Neural cell (in vitro differentiated cells): Measurements from ENCODE around the gene TGM4. TPM values are rescaled to one million over a fixed set of nuclear protein-coding genes. Genes with fewer than 3 reads are reported as not detected.
"Not testable (repeated sequence)": the region's sequence is repeated elsewhere in the genome, so short reads cannot be mapped to it uniquely, and the experiment has no call there.

Experiments
- H2AFZ ChIP-seq: fragments of 200-600, 300-800 bp; sonication (generic), shearing (Covaris generic); 2 replicates; pipeline ENCODE4 v1.6.0; 2014; ENCODE audit warnings: low read depth, mild to moderate bottlenecking, antibody characterized with exemption, low read length, moderate library complexity
- H3F3A ChIP-seq: fragments of 200-600 bp; shearing (Covaris generic); 2 replicates; pipeline ENCODE4 v1.6.1; 2016; ENCODE audit warnings: mild to moderate bottlenecking, moderate library complexity, mixed read lengths, antibody characterized with exemption, low read length; ENCODE audit not compliant: insufficient read depth, poor library complexity, severe bottlenecking
- H3K27ac ChIP-seq: fragments of 200-600, 300-800 bp; sonication (generic), shearing (Covaris generic); 2 replicates; pipeline ENCODE4 v1.5.1; 2014; ENCODE audit warnings: mild to moderate bottlenecking, low read length, moderate library complexity
- H3K27me3 ChIP-seq: fragments of 300-800, 200-600 bp; sonication (generic), shearing (Covaris generic); 2 replicates; pipeline ENCODE4 v1.6.0; 2014; ENCODE audit warnings: mild to moderate bottlenecking, low read depth, low read length, moderate library complexity; ENCODE audit not compliant: insufficient read depth
- H3K36me3 ChIP-seq: fragments of 300-800, 200-600 bp; sonication (generic), shearing (Covaris generic); 2 replicates; pipeline ENCODE4 v1.5.1; 2014; ENCODE audit warnings: mild to moderate bottlenecking, antibody characterized with exemption, low read length, moderate library complexity; ENCODE audit not compliant: insufficient read depth
- H3K4me2 ChIP-seq: fragments of 300-800, 200-600 bp; sonication (generic), shearing (Covaris generic); 2 replicates; pipeline ENCODE4 v1.6.0; 2014; ENCODE audit warnings: mild to moderate bottlenecking, low read length
- H3K4me3 ChIP-seq: fragments of 300-800, 200-600 bp; sonication (generic), shearing (Covaris generic); 2 replicates; pipeline ENCODE4 v1.5.1; 2014; ENCODE audit warnings: mild to moderate bottlenecking, low read length, moderate library complexity
- H3K79me2 ChIP-seq: fragments of 200-600 bp; shearing (Covaris generic); replicated peaks from 2 replicates; pipeline ENCODE4 v1.6.0; 2014; ENCODE audit warnings: mild to moderate bottlenecking, low read length, moderate library complexity; ENCODE audit not compliant: insufficient read depth
- H3K9ac ChIP-seq: fragments of 300-800, 200-600 bp; sonication (generic), shearing (Covaris generic); 2 replicates; pipeline ENCODE4 v1.6.1; 2016; ENCODE audit warnings: mild to moderate bottlenecking, low read length, mixed read lengths
- H3K9me2 ChIP-seq: fragments of 200-600 bp; shearing (Covaris generic); 2 replicates; pipeline ENCODE4 v1.6.1; 2016; ENCODE audit warnings: mild to moderate bottlenecking, low read length, mixed read lengths; ENCODE audit not compliant: insufficient read depth
- H3K9me3 ChIP-seq: fragments of 200-600, 300-800 bp; sonication (generic), shearing (Covaris generic); 2 replicates; pipeline ENCODE4 v1.6.1; 2016; ENCODE audit warnings: mild to moderate bottlenecking, mixed run types, low read length, moderate library complexity, mixed read lengths
- H4K20me1 ChIP-seq: fragments of 200-600 bp; shearing (Covaris generic); 2 replicates; pipeline ENCODE4 v1.6.1; 2016; ENCODE audit warnings: mild to moderate bottlenecking, mixed run types; ENCODE audit not compliant: insufficient read depth
- CTCF ChIP-seq: fragments of 450-650 bp; IDR thresholded peaks from 2 replicates; pipeline ENCODE4 v1.5.1; 2014; ENCODE audit warnings: antibody characterized with exemption, mild to moderate bottlenecking, moderate library complexity; ENCODE audit not compliant: poor library complexity, severe bottlenecking
- EP300 ChIP-seq: fragments of 450-650 bp; conservative IDR thresholded peaks from 2 replicates; pipeline ENCODE4 v1.6.1; 2014; ENCODE audit warnings: antibody characterized with exemption, mild to moderate bottlenecking, moderate library complexity; ENCODE audit not compliant: poor library complexity, severe bottlenecking
- EZH2 ChIP-seq: fragments of 200-600, 300-800 bp; shearing (Covaris generic), sonication (generic); IDR thresholded peaks from 2 replicates; pipeline ENCODE4 v1.6.1; 2014; ENCODE audit warnings: antibody characterized with exemption, low read length, borderline replicate concordance, mild to moderate bottlenecking; ENCODE audit not compliant: insufficient read depth, poor library complexity, severe bottlenecking
- MXI1 ChIP-seq: fragments of 450-650 bp; conservative IDR thresholded peaks from 2 replicates; pipeline ENCODE4 v1.6.1; 2014; ENCODE audit warnings: antibody characterized with exemption, mild to moderate bottlenecking; ENCODE audit not compliant: poor library complexity, severe bottlenecking
- POLR2AphosphoS5 ChIP-seq: IDR thresholded peaks from 2 replicates; pipeline ENCODE4 v1.6.1; 2012
- RAD21 ChIP-seq: fragments of 450-650 bp; conservative IDR thresholded peaks from 2 replicates; pipeline ENCODE4 v1.6.1; 2014; ENCODE audit warnings: antibody characterized with exemption, mild to moderate bottlenecking, moderate library complexity
- REST ChIP-seq: IDR thresholded peaks from 2 replicates; pipeline ENCODE4 v1.6.1; 2012; ENCODE audit warnings: borderline replicate concordance
- SMC3 ChIP-seq: fragments of 450-650 bp; conservative IDR thresholded peaks from 2 replicates; pipeline ENCODE4 v1.6.1; 2014; ENCODE audit warnings: antibody characterized with exemption, mild to moderate bottlenecking, moderate library complexity; ENCODE audit not compliant: poor library complexity
- TAF1 ChIP-seq: IDR thresholded peaks from 2 replicates; pipeline ENCODE4 v1.6.1; 2012; ENCODE audit warnings: low read depth
- polyA plus RNA-seq: library from polyadenylated mRNA; depleted of rRNA; stranded (reverse); fragments of >200 nt; gene quantifications from 2 replicates; pipeline ENCODE4 v1.2.3, GENCODE V29; 2014

TGM4 gene
- polyA plus RNA-seq, 1 donor from 2014 or later: not detected

GRCh38 chr3:44942202-44942921, 68.0 kb downstream of the TGM4 start:
- Histone ChIP-seq H3K36me3 (no peaks in the 10 kb centered on the region), H3K9ac (no peak overlapping the region), H3F3A (no peaks in the 10 kb centered on the region), H3K9me3 (no peaks in the 10 kb centered on the region), H3K27ac (no peak overlapping the region), H3K27me3 (no peaks in the 10 kb centered on the region), H3K9me2 (no peaks in the 10 kb centered on the region), H4K20me1 (no peaks in the 10 kb centered on the region), H2AFZ (no peak overlapping the region), H3K4me3 (no peak overlapping the region), H3K4me2 (no peak overlapping the region), H3K79me2 (no peaks in the 10 kb centered on the region)
- TF ChIP-seq SMC3 (no peak), MXI1 (no peak), EZH2 (no peak), TAF1 (no peak), POLR2AphosphoS5 (no peak), RAD21 (no peak), EP300 (no peak), CTCF (no peak), REST (no peak)

- Histone ChIP-seq H3K79me2 (no peaks in the 10 kb centered on the region), H3K27me3 (no peaks in the 10 kb centered on the region), H3K36me3 (no peaks in the 10 kb centered on the region), H3K9me3 (no peaks in the 10 kb centered on the region), H3K9me2 (no peaks in the 10 kb centered on the region), H3F3A (no peaks in the 10 kb centered on the region), H3K27ac (no peak overlapping the region), H2AFZ (no peak overlapping the region), H3K4me2 (no peak overlapping the region), H4K20me1 (no peaks in the 10 kb centered on the region), H3K4me3 (no peak overlapping the region), H3K9ac (no peak overlapping the region)
- TF ChIP-seq REST (no peak), RAD21 (no peak), SMC3 (no peak), TAF1 (no peak), MXI1 (no peak), EZH2 (no peak), CTCF (no peak), POLR2AphosphoS5 (no peak), EP300 (no peak)
Observed at GRCh38 chr3:44948239-44948638, 73.8 kb downstream of the TGM4 start.

GRCh38 chr3:44949770-44950169, 75.4 kb downstream of the TGM4 start:
- not testable (repeated sequence) for H3K9me2 ChIP-seq, H3K9me3 ChIP-seq, H3K27ac ChIP-seq, H2AFZ ChIP-seq, H3K4me2 ChIP-seq, H3K4me3 ChIP-seq, H3K79me2 ChIP-seq, H3K36me3 ChIP-seq, H3K9ac ChIP-seq, H4K20me1 ChIP-seq, H3F3A ChIP-seq, H3K27me3 ChIP-seq
